Keratinocyte (primary cell): ENCODE data around the gene RBM4B.

Source experiments
- CTCF ChIP-seq, 3 experiments: IDR thresholded peaks in 1 of 3; conservative IDR thresholded peaks in 1 of 3; optimal IDR thresholded peaks in 1 of 3; 2 replicates in 2 of 3; 3 replicates in 1 of 3; pipeline versions ENCODE3 to v1.5.1; 2011; ENCODE audit warnings: low read length in 3 of 3, mild to moderate bottlenecking in 3 of 3, moderate library complexity in 2 of 3, control low read depth in 1 of 3, inconsistent platforms in 1 of 3; ENCODE audit not compliant: insufficient read depth in 2 of 3; ENCODE audit errors: extremely low read depth in 1 of 3
- EZH2 ChIP-seq: IDR thresholded peaks from one replicate; pipeline ENCODE4 v1.6.1; 2012; ENCODE audit warnings: inconsistent platforms, mild to moderate bottlenecking, low read length, moderate library complexity

GRCh38 chr11:66653123-66653522 lies 24.6 kb downstream of the RBM4B start:
- TF ChIP-seq CTCF (optimal IDR thresholded peaks at IDR 0.05 in 1 of 3, IDR thresholded peaks at IDR 0.05 in 1 of 3, conservative IDR thresholded peaks at IDR 0.05 in 1 of 3; ENCODE audit: extremely low read depth in 1 of 3, insufficient read depth in 2 of 3, low read length in 3 of 3) (no peak), EZH2 (no peak)
